B cell (primary cell): ENCODE results near the gene RNF148. TPM values are rescaled to one million over a fixed set of nuclear protein-coding genes. Genes with fewer than 3 reads are reported as not detected.
"Not testable (repeated sequence)": the region's sequence is repeated elsewhere in the genome, so short reads cannot be mapped to it uniquely, and the experiment has no call there.

Source experiments
- ATAC-seq: fragments of 200-7000 bp; cut with Tn5 transposase; one replicate; pipeline ENCODE4 v1.10.0; 2021; ENCODE audit warnings: low read depth, mild to moderate bottlenecking, moderate number of reproducible peaks, moderate library complexity
- CTCF ChIA-PET: fragments of 350-600 bp; sonication (Branson Sonifier 250); formaldehyde crosslinking; loops from one replicate; lab custom pipeline; 2021; ENCODE audit warnings: antibody characterized with exemption, inconsistent platforms; lab: Charles Lee
- POLR2A ChIA-PET: fragments of 350-600 bp; sonication (Branson Sonifier 250); formaldehyde crosslinking; loops from one replicate; lab custom pipeline; 2021; ENCODE audit warnings: antibody characterized with exemption; lab: Charles Lee
- DNase-seq: peaks from one replicate; pipeline ENCODE4 v3.0.0; 2013
- H2AFZ ChIP-seq: 2 replicates; pipeline ENCODE4 v1.6.1; 2012; ENCODE audit warnings: mild to moderate bottlenecking, low read depth, low read length; ENCODE audit not compliant: insufficient read depth, poor library complexity, severe bottlenecking
- H3K27ac ChIP-seq, 2 donors: 1 replicate in 1 of 2; 2 replicates in 1 of 2; pipeline ENCODE4 v1.5.1; 2012 to 2013; ENCODE audit warnings: low read length in 2 of 2, mild to moderate bottlenecking in 2 of 2, moderate library complexity in 1 of 2
- H3K27me3 ChIP-seq, 4 experiments: fragments of 200-600 bp in 1 of 4; sonication (generic) in 1 of 4; replicated peaks in 1 of 4; 1 replicate in 2 of 4; 2 replicates in 2 of 4; pipeline versions ENCODE4 v1.6.1 to v1.7.0; 2013 to 2016; ENCODE audit warnings: low read length in 3 of 4, mild to moderate bottlenecking in 2 of 4, mixed read lengths in 1 of 4, moderate library complexity in 1 of 4; ENCODE audit not compliant: insufficient read depth in 4 of 4, control insufficient read depth in 3 of 4; ENCODE audit errors: control extremely low read depth in 1 of 4
- H3K36me3 ChIP-seq, 2 experiments: replicated peaks in 1 of 2; 1 replicate in 1 of 2; 2 replicates in 1 of 2; pipeline versions ENCODE4 v1.6.1 to v1.7.1; 2013; ENCODE audit warnings: low read length in 1 of 2; ENCODE audit not compliant: insufficient read depth in 2 of 2, control insufficient read depth in 1 of 2; ENCODE audit errors: control extremely low read depth in 1 of 2, extremely low read depth in 1 of 2
- H3K4me1 ChIP-seq, 2 donors: fragments of 200-600 bp in 1 of 2; sonication (generic) in 1 of 2; 1 replicate in 1 of 2; 2 replicates in 1 of 2; pipeline versions ENCODE4 v1.5.1 to v1.6.1; 2013 to 2017; ENCODE audit warnings: low read length in 2 of 2; ENCODE audit not compliant: control insufficient read depth in 2 of 2, insufficient read depth in 2 of 2
- H3K4me2 ChIP-seq: replicated peaks from 2 replicates; pipeline ENCODE3; 2012; ENCODE audit warnings: mild to moderate bottlenecking, low read depth, low read length; ENCODE audit not compliant: poor library complexity, severe bottlenecking
- H3K4me3 ChIP-seq, 5 experiments: fragments of 200-600 bp in 1 of 5; sonication (generic) in 1 of 5; 1 replicate in 3 of 5; 2 replicates in 2 of 5; pipeline versions ENCODE4 v1.5.1 to v1.7.0; 2011 to 2016; ENCODE audit warnings: low read length in 4 of 5, mild to moderate bottlenecking in 4 of 5, low read depth in 2 of 5, control low read depth in 1 of 5, moderate library complexity in 1 of 5; ENCODE audit not compliant: insufficient read depth in 1 of 5; ENCODE audit errors: control extremely low read depth in 1 of 5, extremely low read depth in 1 of 5
- H3K79me2 ChIP-seq: fragments of 200-600 bp; sonication (generic); one replicate; pipeline ENCODE4 v1.6.0; 2016; ENCODE audit warnings: low read length; ENCODE audit not compliant: control insufficient read depth, insufficient read depth
- H3K9ac ChIP-seq: fragments of 200-600 bp; sonication (generic); 2 replicates; pipeline ENCODE4 v1.6.1; 2017; ENCODE audit warnings: mild to moderate bottlenecking, low read length, moderate library complexity
- H3K9me3 ChIP-seq, 3 donors: one replicate each; pipeline versions ENCODE4 v1.6.1 to v1.7.1; 2013; ENCODE audit warnings: low read length in 2 of 3; ENCODE audit not compliant: control insufficient read depth in 2 of 3, insufficient read depth in 1 of 3; ENCODE audit errors: control extremely low read depth in 1 of 3
- H4K20me1 ChIP-seq: 2 replicates; pipeline ENCODE4 v1.6.0; 2012; ENCODE audit warnings: mild to moderate bottlenecking, low read length; ENCODE audit not compliant: insufficient read depth, control insufficient read depth, poor library complexity, severe bottlenecking
- H3K27ac Mint-ChIP-seq: one replicate; pipeline ENCODE4 v1.8.0; 2021; ENCODE audit warnings: mixed read lengths
- H3K27me3 Mint-ChIP-seq: one replicate; pipeline ENCODE4 v1.8.0; 2021; ENCODE audit warnings: mixed read lengths
- H3K4me1 Mint-ChIP-seq: one replicate; pipeline ENCODE4 v1.8.0; 2021; ENCODE audit warnings: mixed read lengths
- H3K4me3 Mint-ChIP-seq: one replicate; pipeline ENCODE4 v1.8.0; 2021; ENCODE audit warnings: mixed read lengths
- H3K9me3 Mint-ChIP-seq: one replicate; pipeline ENCODE4 v1.8.0; 2022; ENCODE audit warnings: mixed read lengths; ENCODE audit not compliant: insufficient read depth
- EZH2 ChIP-seq: IDR thresholded peaks from 2 replicates; pipeline ENCODE4 v1.6.1; 2012; ENCODE audit warnings: borderline replicate concordance, low read depth, mild to moderate bottlenecking, moderate library complexity, low read length; ENCODE audit not compliant: insufficient read depth, poor library complexity, severe bottlenecking
- WGBS: methylation state at CpG from one replicate; pipeline ENCODE4 v1.1.5; 2013; ENCODE audit warnings: missing lambda C conversion rate; ENCODE audit not compliant: insufficient coverage; 5-methylcytosine and 5-hydroxymethylcytosine counted together
- intact Hi-C: fragments of 100-400 bp; cut with micrococcal nuclease; formaldehyde crosslinking; loops from one replicate; pipeline ENCODE4 v1.10.0; 2022
- polyA plus RNA-seq: library from polyadenylated mRNA; depleted of rRNA; stranded (reverse); fragments of >200 nt; gene quantifications from 2 replicates; pipeline ENCODE4 v1.2.3, GENCODE V29; 2012
- total RNA-seq, 2 donors: library from RNA; stranded (reverse); fragments of 120-200 nt in 1 of 2; gene quantifications; 1 replicate in 1 of 2; 2 replicates in 1 of 2; pipeline versions ENCODE4 v1.2.3 to v1.2.4, GENCODE V29; 2013 to 2022
- TF ChIP-seq, protein P1 (sequence below): fragments of 200-600 bp; IDR thresholded peaks from one replicate; pipeline ENCODE4 v1.8.0; 2022; ENCODE audit warnings: antibody characterized with exemption, mild to moderate bottlenecking

The RNF148 gene
- total and polyA plus RNA-seq, 2 donors (not counting 1 experiment from before 2014, with no cell fraction given): not detected

DNA sequence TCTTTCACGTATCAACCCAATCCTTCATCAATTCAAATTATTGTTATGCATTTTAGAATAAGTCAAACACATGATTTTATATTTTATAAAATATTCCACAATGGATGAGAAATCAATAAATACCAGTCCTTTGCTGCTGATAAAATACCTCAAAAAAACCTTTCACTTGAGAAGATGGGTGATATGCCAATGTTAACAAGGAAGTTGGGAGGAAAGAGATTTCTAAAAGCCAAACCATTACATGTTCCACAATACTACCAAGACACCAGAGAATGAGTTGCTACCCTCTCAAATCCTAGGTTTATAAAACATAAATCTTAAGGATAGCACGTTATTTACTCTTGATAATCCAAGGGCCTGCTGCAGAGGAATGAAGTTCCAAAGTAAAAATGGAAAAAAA lies 18.2 kb downstream of the RNF148 start:
- Histone ChIP-seq H3K4me1 (no peaks in the 10 kb centered on the region), H2AFZ (no peak overlapping the region), H3K36me3 (no peaks in the 10 kb centered on the region), H3K4me2 (no peak overlapping the region), H3K9ac (no peak overlapping the region), H3K27me3 (no peaks in the 10 kb centered on the region), H3K9me3 (peaks cover 0 to 7% (median 0%) of the 10 kb centered on the region in 3 donors), H4K20me1 (no peaks in the 10 kb centered on the region), H3K27ac (no peak overlapping the region), H3K79me2 (no peaks in the 10 kb centered on the region), H3K4me3 (no peak overlapping the region)
- Mint-ChIP-seq H3K27me3 (no peaks in the 10 kb centered on the region), H3K4me1 (no peaks in the 10 kb centered on the region), H3K4me3 (no peak overlapping the region), H3K27ac (no peak overlapping the region), H3K9me3 (no peaks in the 10 kb centered on the region)
- intact Hi-C loops: no loop called here
- no peak for ATAC-seq
- TF ChIP-seq EZH2: no peak
- TF ChIP-seq, protein P1, sequence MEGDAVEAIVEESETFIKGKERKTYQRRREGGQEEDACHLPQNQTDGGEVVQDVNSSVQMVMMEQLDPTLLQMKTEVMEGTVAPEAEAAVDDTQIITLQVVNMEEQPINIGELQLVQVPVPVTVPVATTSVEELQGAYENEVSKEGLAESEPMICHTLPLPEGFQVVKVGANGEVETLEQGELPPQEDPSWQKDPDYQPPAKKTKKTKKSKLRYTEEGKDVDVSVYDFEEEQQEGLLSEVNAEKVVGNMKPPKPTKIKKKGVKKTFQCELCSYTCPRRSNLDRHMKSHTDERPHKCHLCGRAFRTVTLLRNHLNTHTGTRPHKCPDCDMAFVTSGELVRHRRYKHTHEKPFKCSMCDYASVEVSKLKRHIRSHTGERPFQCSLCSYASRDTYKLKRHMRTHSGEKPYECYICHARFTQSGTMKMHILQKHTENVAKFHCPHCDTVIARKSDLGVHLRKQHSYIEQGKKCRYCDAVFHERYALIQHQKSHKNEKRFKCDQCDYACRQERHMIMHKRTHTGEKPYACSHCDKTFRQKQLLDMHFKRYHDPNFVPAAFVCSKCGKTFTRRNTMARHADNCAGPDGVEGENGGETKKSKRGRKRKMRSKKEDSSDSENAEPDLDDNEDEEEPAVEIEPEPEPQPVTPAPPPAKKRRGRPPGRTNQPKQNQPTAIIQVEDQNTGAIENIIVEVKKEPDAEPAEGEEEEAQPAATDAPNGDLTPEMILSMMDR: no peak
- POLR2A ChIA-PET: no interaction called here
- CTCF ChIA-PET: no interaction called here
- no CpG with 5 or more reads among the region's 2 CpGs for WGBS
- DNase-seq: no peak

DNA sequence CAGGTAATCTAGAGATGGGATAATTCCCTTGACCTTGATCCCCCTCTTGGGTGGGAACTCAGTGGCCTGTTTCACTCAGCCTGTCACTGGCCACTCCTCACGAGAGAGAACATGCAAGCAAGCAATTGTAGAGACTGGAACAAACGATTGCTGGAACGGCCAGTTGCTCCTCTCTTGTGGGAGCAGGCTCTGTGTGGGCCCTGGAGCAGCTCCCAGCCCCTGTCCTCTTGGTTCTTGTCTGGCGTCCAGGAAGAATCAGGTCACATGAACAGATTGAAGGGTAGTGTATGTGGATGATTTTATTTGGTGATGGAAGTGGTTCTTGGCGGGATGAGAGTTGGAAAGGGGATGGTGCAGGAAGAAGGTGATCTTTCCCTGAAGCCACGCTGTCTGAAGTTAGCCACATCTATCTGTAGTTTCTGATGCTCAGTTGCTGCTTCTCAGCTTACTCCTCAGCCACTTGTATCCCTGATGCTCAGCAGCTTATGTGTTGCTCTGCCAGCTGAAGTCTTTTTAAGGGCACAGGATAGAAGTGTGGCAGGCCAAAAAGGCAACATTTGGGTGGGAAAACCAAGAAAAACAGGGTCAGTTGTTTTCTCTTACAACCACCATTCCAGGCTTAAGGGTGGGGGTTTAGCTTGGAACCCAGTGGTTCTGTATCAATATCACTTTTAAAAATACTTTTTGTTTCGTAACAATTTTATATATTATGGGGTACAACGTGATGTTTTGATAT lies 19.7 kb downstream of the RNF148 start:
- H3K9me3 ChIP-seq: peaks cover 0 to 3% (median 0%) of the 10 kb centered on the region in 3 donors
- no peaks in the 10 kb centered on the region for H3K79me2 ChIP-seq
- ATAC-seq (no peak), DNase-seq (no peak)
- no peaks in the 10 kb centered on the region for H3K27me3 ChIP-seq
- POLR2A ChIA-PET: no interaction called here
- Mint-ChIP-seq H3K27me3 (no peaks in the 10 kb centered on the region), H3K27ac (no peak overlapping the region), H3K4me3 (no peak overlapping the region), H3K4me1 (no peaks in the 10 kb centered on the region), H3K9me3 (peaks cover 6% of the 10 kb centered on the region)
- no peak overlapping the region for H2AFZ ChIP-seq
- H4K20me1 ChIP-seq: no peaks in the 10 kb centered on the region
- no peak overlapping the region for H3K4me3 ChIP-seq
- CTCF ChIA-PET: no interaction called here
- no peak for TF ChIP-seq EZH2
- TF ChIP-seq, protein P1: no peak
- H3K36me3 ChIP-seq: no peaks in the 10 kb centered on the region
- no peak overlapping the region for H3K9ac ChIP-seq
- WGBS: 88% methylated on average over 5 of the region's 8 CpGs
- H3K27ac ChIP-seq: no peak overlapping the region
- no peak overlapping the region for H3K4me2 ChIP-seq
- intact Hi-C loops: no loop called here
- H3K4me1 ChIP-seq: no peaks in the 10 kb centered on the region

DNA sequence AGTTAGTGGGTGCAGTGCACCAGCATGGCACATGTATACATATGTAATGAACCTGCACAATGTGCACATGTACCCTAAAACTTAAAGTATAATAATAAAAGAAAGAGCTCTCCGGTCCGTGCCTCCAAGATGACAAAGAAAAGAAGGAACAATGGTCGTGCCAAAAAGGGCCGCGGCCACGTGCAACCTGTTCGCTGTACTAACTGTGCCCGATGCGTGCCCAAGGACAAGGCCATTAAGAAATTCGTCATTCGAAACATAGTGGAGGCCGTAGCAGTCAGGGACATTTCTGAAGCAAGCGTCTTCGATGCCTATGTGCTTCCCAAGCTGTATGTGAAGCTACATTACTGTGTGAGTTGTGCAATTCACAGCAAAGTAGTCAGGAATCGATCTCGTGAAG lies 21.5 kb downstream of the RNF148 start:
- ATAC-seq, H3K4me1 Mint-ChIP-seq, H3K9me3 Mint-ChIP-seq, H3K4me3 ChIP-seq, H3K79me2 ChIP-seq, H4K20me1 ChIP-seq, H3K27ac Mint-ChIP-seq, H3K36me3 ChIP-seq, DNase-seq, H3K4me3 Mint-ChIP-seq, H3K27ac ChIP-seq, H3K4me2 ChIP-seq, H3K9ac ChIP-seq, CTCF ChIA-PET, H3K27me3 Mint-ChIP-seq, H3K9me3 ChIP-seq, H3K27me3 ChIP-seq, H2AFZ ChIP-seq, POLR2A ChIA-PET, H3K4me1 ChIP-seq, intact Hi-C loops: not testable (repeated sequence)
- 91% methylated on average over 14 of the region's 16 CpGs for WGBS
